IMR-90 (cell line): Measurements from ENCODE around the gene ATG10.

ENCODE experiments used
- CHD1 ChIP-seq: IDR thresholded peaks from 2 replicates; pipeline ENCODE4 v1.6.1; 2012; ENCODE audit warnings: low read depth, low read length, improper control_type of control experiment
- CTCF ChIP-seq: conservative IDR thresholded peaks from 2 replicates; pipeline ENCODE4 v1.5.1; 2012; ENCODE audit warnings: mild to moderate bottlenecking, low read depth, low read length, improper control_type of control experiment

GRCh38 chr5:82298668-82299067, 326.8 kb downstream of the ATG10 start:
- no peak for TF ChIP-seq CTCF
- TF ChIP-seq CHD1, result no peak
